Epidermal melanocyte (primary cell): Measurements from ENCODE around the gene LACTB.

Source experiments
- DNase-seq: peaks from one replicate; pipeline ENCODE4 v3.0.0; 2011; ENCODE audit warnings: low spot score; ENCODE audit not compliant: insufficient read length

The LACTB gene

GRCh38 chr15:63122002-63122875 is 578 bp downstream of the LACTB start:
- DNase-seq: peak; percentile 52

GRCh38 chr15:63124506-63124905 is 2.8 kb downstream of the LACTB start:
- DNase-seq: no peak

GRCh38 chr15:63126726-63127125 is 5.1 kb downstream of the LACTB start:
- no peak for DNase-seq

- no peak for DNase-seq
Measured at GRCh38 chr15:63133786-63134185, 12.1 kb downstream of the LACTB start.

- no peak for DNase-seq
Measured at GRCh38 chr15:63134245-63134985, 12.8 kb downstream of the LACTB start.

GRCh38 chr15:63135281-63135680 is 13.6 kb downstream of the LACTB start:
- no peak for DNase-seq

- no peak for DNase-seq
Measured at GRCh38 chr15:63135804-63136203, 14.1 kb downstream of the LACTB start.

- no peak for DNase-seq
Measured at GRCh38 chr15:63136742-63137141, 15.1 kb downstream of the LACTB start.

- no peak for DNase-seq
Measured at GRCh38 chr15:63140936-63141335, 19.3 kb downstream of the LACTB start.

GRCh38 chr15:63145426-63145825 is 23.8 kb downstream of the LACTB start:
- DNase-seq: no peak

GRCh38 chr15:63146684-63147083 is 25.0 kb downstream of the LACTB start:
- no peak for DNase-seq

GRCh38 chr15:63151665-63152064 is 30.0 kb downstream of the LACTB start:
- DNase-seq: no peak

GRCh38 chr15:63155486-63155885 is 33.8 kb downstream of the LACTB start:
- DNase-seq: no peak

GRCh38 chr15:63156086-63156710 is 34.5 kb downstream of the LACTB start:
- DNase-seq: no peak

- no peak for DNase-seq
Measured at GRCh38 chr15:63156755-63157117, 35.1 kb downstream of the LACTB start.

GRCh38 chr15:63157118-63157843 is 35.6 kb downstream of the LACTB start, which contains the start of gene RPS27L:
Gene RPS27L (minus strand): TSS chr15:63157477. CDS start chr15:63157405, 72 bp downstream.
- DNase-seq: peak; percentile 79

GRCh38 chr15:63157891-63158431 is 36.3 kb downstream of the LACTB start:
- peak; percentile 54 for DNase-seq

- DNase-seq: no peak
Measured at GRCh38 chr15:63160638-63161037, 39.0 kb downstream of the LACTB start.

GRCh38 chr15:63163217-63163616 is 41.6 kb downstream of the LACTB start:
- no peak for DNase-seq

- no peak for DNase-seq
Measured at GRCh38 chr15:63165166-63165859, 43.7 kb downstream of the LACTB start.
